ENCODE measurements around the gene ATP6V1F. TPM values are rescaled to one million over a fixed set of nuclear protein-coding genes. Genes with fewer than 3 reads are reported as not detected.

Gene ATP6V1F
- polyA plus RNA-seq, 1 donor (not counting 4 experiments of a cell fraction or from before 2014, with no cell fraction given) = 263 TPM

DNA sequence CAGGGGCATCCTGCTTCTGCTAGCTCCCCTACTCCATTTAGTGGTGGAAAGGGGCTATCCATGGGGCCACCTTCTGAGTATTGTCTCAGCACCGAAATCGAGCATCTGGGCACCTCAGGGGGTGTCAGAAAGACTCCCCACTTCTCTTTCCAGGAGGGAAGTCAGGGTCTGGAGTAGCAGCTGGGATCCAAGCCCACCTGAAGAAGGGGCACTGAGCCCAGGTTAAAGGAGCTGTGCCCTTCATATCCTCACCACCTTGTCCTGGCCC, 29.8 kb upstream of the ATP6V1F start:
- Histone ChIP-seq H3K4me1 (ENCODE audit: control insufficient read depth, extremely low read depth, insufficient read depth, low read length) (peaks cover 12% of the 10 kb centered on the region), H3K4me2 (ENCODE audit: control insufficient read depth, extremely low read depth, insufficient read depth, low read depth, low read length) (no peak overlapping the region), H4K20me1 (ENCODE audit: control insufficient read depth, extremely low read depth, insufficient read depth, low read length) (no peaks in the 10 kb centered on the region), H3K79me2 (ENCODE audit: control insufficient read depth, insufficient read depth, low read length) (no peaks in the 10 kb centered on the region), H3K36me3 (ENCODE audit: control insufficient read depth in 2 of 2, extremely low read depth in 1 of 2, insufficient read depth in 2 of 2, low read length in 2 of 2) (no peaks in the 10 kb centered on the region), H3K9ac (ENCODE audit: control insufficient read depth, extremely low read depth, insufficient read depth, low read length) (no peak overlapping the region), H3K9me1 (ENCODE audit: control insufficient read depth, extremely low read depth, insufficient read depth, low read length) (peaks cover 3% of the 10 kb centered on the region), H3K27me3 (ENCODE audit: control insufficient read depth, extremely low read depth, insufficient read depth, low read length) (peaks cover 39% of the 10 kb centered on the region), H3K27ac (ENCODE audit: control insufficient read depth, insufficient read depth, low read length) (no peak overlapping the region), H2AFZ (ENCODE audit: control insufficient read depth, low read length) (no peak overlapping the region), H3K9me3 (ENCODE audit: control insufficient read depth, low read depth, low read length) (no peaks in the 10 kb centered on the region), H3K4me3 (ENCODE audit: control insufficient read depth in 2 of 3, extremely low read depth in 1 of 3, insufficient read depth in 2 of 3, low read depth in 1 of 3, low read length in 3 of 3) (no peak overlapping the region)
- FAIRE-seq (no peak), DNase-seq (ENCODE audit: low read depth, low spot score) (no peak)
- dilution Hi-C loops (cut with MboI; ENCODE audit: extremely low pct_ligation_motif_present, low sequenced_read_pairs) = no loop called here
- TF ChIP-seq, protein P1, sequence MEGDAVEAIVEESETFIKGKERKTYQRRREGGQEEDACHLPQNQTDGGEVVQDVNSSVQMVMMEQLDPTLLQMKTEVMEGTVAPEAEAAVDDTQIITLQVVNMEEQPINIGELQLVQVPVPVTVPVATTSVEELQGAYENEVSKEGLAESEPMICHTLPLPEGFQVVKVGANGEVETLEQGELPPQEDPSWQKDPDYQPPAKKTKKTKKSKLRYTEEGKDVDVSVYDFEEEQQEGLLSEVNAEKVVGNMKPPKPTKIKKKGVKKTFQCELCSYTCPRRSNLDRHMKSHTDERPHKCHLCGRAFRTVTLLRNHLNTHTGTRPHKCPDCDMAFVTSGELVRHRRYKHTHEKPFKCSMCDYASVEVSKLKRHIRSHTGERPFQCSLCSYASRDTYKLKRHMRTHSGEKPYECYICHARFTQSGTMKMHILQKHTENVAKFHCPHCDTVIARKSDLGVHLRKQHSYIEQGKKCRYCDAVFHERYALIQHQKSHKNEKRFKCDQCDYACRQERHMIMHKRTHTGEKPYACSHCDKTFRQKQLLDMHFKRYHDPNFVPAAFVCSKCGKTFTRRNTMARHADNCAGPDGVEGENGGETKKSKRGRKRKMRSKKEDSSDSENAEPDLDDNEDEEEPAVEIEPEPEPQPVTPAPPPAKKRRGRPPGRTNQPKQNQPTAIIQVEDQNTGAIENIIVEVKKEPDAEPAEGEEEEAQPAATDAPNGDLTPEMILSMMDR (optimal IDR thresholded peaks at IDR 0.05 in 1 of 3, IDR thresholded peaks at IDR 0.05 in 1 of 3, conservative IDR thresholded peaks at IDR 0.05 in 1 of 3; ENCODE audit: extremely low read depth in 1 of 3, insufficient read depth in 2 of 3, low read length in 3 of 3) = no peak
- no peak for TF ChIP-seq EZH2 (IDR thresholded peaks at IDR 0.05; ENCODE audit: low read length)

DNA sequence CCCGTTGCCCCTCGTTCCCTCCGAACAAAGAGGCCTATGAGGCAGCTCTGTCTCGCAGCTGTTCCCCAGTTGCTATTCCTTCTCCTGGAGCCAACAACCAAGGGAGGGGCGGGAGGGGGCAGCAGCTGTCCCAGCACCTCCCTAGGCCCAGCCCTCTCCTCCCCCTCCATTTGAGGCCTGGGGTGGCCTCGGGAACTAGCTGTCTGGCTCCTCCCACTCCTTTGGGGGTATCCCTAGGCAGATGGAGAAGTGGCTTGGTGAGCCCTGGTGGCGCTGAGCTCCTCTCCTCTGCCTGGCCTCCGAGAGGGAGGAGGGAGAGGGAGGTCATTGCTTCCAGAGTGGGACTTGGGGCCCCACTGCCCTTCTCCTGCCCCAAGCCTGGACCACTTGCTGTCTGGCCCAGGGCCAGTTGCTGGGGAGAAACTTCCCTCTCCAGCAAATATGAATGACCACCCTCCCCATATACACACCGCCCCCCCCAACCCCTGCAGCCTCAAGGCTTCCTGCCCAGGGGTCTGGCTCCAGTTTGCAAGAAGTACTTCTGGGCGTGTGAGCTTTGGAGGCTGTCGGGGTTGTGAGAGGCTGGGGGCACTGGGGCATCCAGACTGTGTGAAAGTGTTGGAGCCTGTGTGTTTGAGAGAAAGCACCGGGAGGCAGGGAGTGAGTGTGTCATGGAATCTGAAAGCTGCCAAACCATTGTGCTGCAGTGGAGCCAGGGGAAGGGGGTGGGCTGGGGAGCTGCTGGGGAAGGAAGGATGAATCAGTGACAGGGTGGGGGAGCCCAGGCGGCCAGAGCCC, 29.3 kb upstream of the ATP6V1F start:
- no peaks in the 10 kb centered on the region for H4K20me1 ChIP-seq (ENCODE audit: control insufficient read depth, extremely low read depth, insufficient read depth, low read length)
- no peak overlapping the region for H3K27ac ChIP-seq (ENCODE audit: control insufficient read depth, insufficient read depth, low read length)
- no peaks in the 10 kb centered on the region for H3K36me3 ChIP-seq (ENCODE audit: control insufficient read depth in 2 of 2, extremely low read depth in 1 of 2, insufficient read depth in 2 of 2, low read length in 2 of 2)
- H2AFZ ChIP-seq (ENCODE audit: control insufficient read depth, low read length) = no peak overlapping the region
- H3K4me3 ChIP-seq (ENCODE audit: control insufficient read depth in 2 of 3, extremely low read depth in 1 of 3, insufficient read depth in 2 of 3, low read depth in 1 of 3, low read length in 3 of 3) = no peak overlapping the region
- H3K79me2 ChIP-seq (ENCODE audit: control insufficient read depth, insufficient read depth, low read length) = no peaks in the 10 kb centered on the region
- dilution Hi-C loops (cut with MboI; ENCODE audit: extremely low pct_ligation_motif_present, low sequenced_read_pairs) = no loop called here
- peaks cover 39% of the 10 kb centered on the region for H3K27me3 ChIP-seq (ENCODE audit: control insufficient read depth, extremely low read depth, insufficient read depth, low read length)
- peaks cover 3% of the 10 kb centered on the region for H3K9me1 ChIP-seq (ENCODE audit: control insufficient read depth, extremely low read depth, insufficient read depth, low read length)
- H3K9ac ChIP-seq (ENCODE audit: control insufficient read depth, extremely low read depth, insufficient read depth, low read length) = no peak overlapping the region
- no peaks in the 10 kb centered on the region for H3K9me3 ChIP-seq (ENCODE audit: control insufficient read depth, low read depth, low read length)
- DNase-seq (ENCODE audit: low read depth, low spot score) = no peak
- peaks cover 12% of the 10 kb centered on the region for H3K4me1 ChIP-seq (ENCODE audit: control insufficient read depth, extremely low read depth, insufficient read depth, low read length)
- no peak for TF ChIP-seq EZH2 (IDR thresholded peaks at IDR 0.05; ENCODE audit: low read length)
- TF ChIP-seq, protein P1 (optimal IDR thresholded peaks at IDR 0.05 in 1 of 3, IDR thresholded peaks at IDR 0.05 in 1 of 3, conservative IDR thresholded peaks at IDR 0.05 in 1 of 3; ENCODE audit: extremely low read depth in 1 of 3, insufficient read depth in 2 of 3, low read length in 3 of 3) = no peak
- FAIRE-seq = no peak
- no peak overlapping the region for H3K4me2 ChIP-seq (ENCODE audit: control insufficient read depth, extremely low read depth, insufficient read depth, low read depth, low read length)
